H1 (cell line): Measurements from ENCODE around the gene APP. TPM values are rescaled to one million over a fixed set of nuclear protein-coding genes. Genes with fewer than 3 reads are reported as not detected.
A peak's percentile ranks its signal among the peaks of the same experiment; 100 is the strongest.

Experiments used
- CTCF ChIA-PET: fragments of 300-600 bp; sonication (Branson Sonifier 250); formaldehyde crosslinking; loops from one replicate; lab custom pipeline; 2021; ENCODE audit not compliant: partially characterized antibody; lab: Charles Lee
- POLR2A ChIA-PET: fragments of 300-600 bp; sonication (Branson Sonifier 250); formaldehyde crosslinking; loops from one replicate; lab custom pipeline; 2021; ENCODE audit warnings: inconsistent platforms; ENCODE audit not compliant: partially characterized antibody; lab: Charles Lee
- DNase-seq, 2 experiments: peaks; one replicate each; pipeline versions ENCODE4 v3.0.0 to v3.0.0-alpha.2; 2010 to 2022; ENCODE audit warnings: low spot score in 2 of 2, low read depth in 1 of 2, mixed read lengths in 1 of 2
- FAIRE-seq: peaks from 2 replicates; lab custom pipeline; 2011; peaks lifted over from hg19 to GRCh38; lab: Jason Lieb, UNC
- H2AFZ ChIP-seq: 2 replicates; pipeline ENCODE4 v1.8.1; 2012; ENCODE audit warnings: low read length, inconsistent platforms
- H2AK5ac ChIP-seq: 2 replicates; pipeline ENCODE4 v1.6.1; 2013; ENCODE audit warnings: low read depth, low read length
- H2BK120ac ChIP-seq: replicated peaks from 2 replicates; pipeline ENCODE3; 2013; ENCODE audit warnings: low read depth, low read length, inconsistent platforms
- H2BK12ac ChIP-seq: 2 replicates; pipeline ENCODE4 v1.6.1; 2013; ENCODE audit warnings: low read depth, low read length
- H2BK15ac ChIP-seq: 2 replicates; pipeline ENCODE4 v1.6.1; 2013; ENCODE audit warnings: low read length
- H2BK20ac ChIP-seq: 2 replicates; pipeline ENCODE4 v1.6.1; 2013; ENCODE audit warnings: low read length
- H2BK5ac ChIP-seq: 2 replicates; pipeline ENCODE4 v1.6.1; 2013; ENCODE audit warnings: low read depth, low read length
- H3K14ac ChIP-seq: 2 replicates; pipeline ENCODE4 v1.6.1; 2013; ENCODE audit warnings: inconsistent platforms; ENCODE audit not compliant: insufficient read length
- H3K18ac ChIP-seq: 2 replicates; pipeline ENCODE4 v1.6.1; 2013; ENCODE audit warnings: low read length; ENCODE audit errors: extremely low read depth
- H3K23ac ChIP-seq: 2 replicates; pipeline ENCODE4 v1.6.1; 2013; ENCODE audit warnings: inconsistent platforms; ENCODE audit not compliant: insufficient read length
- H3K23me2 ChIP-seq: 2 replicates; pipeline ENCODE4 v1.6.1; 2013; ENCODE audit warnings: low read depth, low read length
- H3K27ac ChIP-seq: 2 replicates; pipeline ENCODE4 v1.6.1; 2011; ENCODE audit warnings: low read depth, low read length, inconsistent platforms
- H3K27me3 ChIP-seq, 4 experiments: replicated peaks in 1 of 4; 1 replicate in 1 of 4; 2 replicates in 3 of 4; pipeline versions ENCODE4 v1.6.1 to v1.8.1; 2011 to 2013; ENCODE audit warnings: low read length in 3 of 4, mild to moderate bottlenecking in 3 of 4, inconsistent platforms in 2 of 4, mixed read lengths in 2 of 4, moderate library complexity in 1 of 4; ENCODE audit not compliant: control insufficient read depth in 3 of 4, insufficient read depth in 3 of 4; ENCODE audit errors: extremely low read depth in 1 of 4
- H3K36me3 ChIP-seq, 4 experiments: 2 replicates each; pipeline versions ENCODE4 v1.6.1 to v1.8.1; 2011 to 2013; ENCODE audit warnings: mild to moderate bottlenecking in 4 of 4, low read length in 3 of 4, moderate library complexity in 2 of 4, control low read depth in 1 of 4, inconsistent platforms in 1 of 4; ENCODE audit not compliant: insufficient read depth in 4 of 4, control insufficient read depth in 2 of 4
- H3K4ac ChIP-seq: replicated peaks from 2 replicates; pipeline ENCODE3; 2013; ENCODE audit warnings: low read length, low read depth, mixed read lengths, inconsistent platforms; ENCODE audit not compliant: insufficient read length
- H3K4me1 ChIP-seq, 4 experiments: replicated peaks in 1 of 4; 1 replicate in 1 of 4; 2 replicates in 3 of 4; pipeline versions ENCODE4 v1.6.1 to v1.8.1; 2011 to 2013; ENCODE audit warnings: low read length in 3 of 4, inconsistent platforms in 2 of 4, mixed read lengths in 1 of 4; ENCODE audit not compliant: insufficient read depth in 4 of 4, control insufficient read depth in 3 of 4
- H3K4me2 ChIP-seq, 2 experiments: 2 replicates each; pipeline versions ENCODE4 v1.6.1 to v1.8.1; 2011 to 2013; ENCODE audit warnings: low read depth in 2 of 2, low read length in 2 of 2, control low read depth in 1 of 2, inconsistent platforms in 1 of 2, mild to moderate bottlenecking in 1 of 2; ENCODE audit not compliant: insufficient read depth in 1 of 2
- H3K4me3 ChIP-seq, 4 experiments: fragments of 200-600, 300-600 bp in 1 of 4; sonication (generic), shearing (Covaris generic), sonication (Bioruptor Twin) in 1 of 4; 2 replicates each; pipeline versions ENCODE4 v1.5.1 to v1.8.1; 2011 to 2016; ENCODE audit warnings: low read length in 4 of 4, low read depth in 3 of 4, control low read depth in 2 of 4, inconsistent platforms in 2 of 4, mild to moderate bottlenecking in 2 of 4, mixed read lengths in 1 of 4, moderate library complexity in 1 of 4; ENCODE audit not compliant: insufficient read depth in 2 of 4; ENCODE audit errors: extremely low read depth in 1 of 4
- H3K56ac ChIP-seq: replicated peaks from 2 replicates; pipeline ENCODE3; 2013; ENCODE audit warnings: low read depth, mild to moderate bottlenecking, mixed read lengths, low read length, inconsistent platforms; ENCODE audit not compliant: insufficient read length
- H3K79me1 ChIP-seq: 2 replicates; pipeline ENCODE4 v1.6.1; 2013; ENCODE audit warnings: low read depth, low read length, control low read depth
- H3K79me2 ChIP-seq, 2 experiments: 2 replicates each; pipeline versions ENCODE4 v1.6.1 to v1.8.1; 2012 to 2013; ENCODE audit warnings: low read length in 2 of 2, mild to moderate bottlenecking in 2 of 2, inconsistent platforms in 1 of 2; ENCODE audit not compliant: insufficient read depth in 2 of 2, control insufficient read depth in 1 of 2
- H3K9ac ChIP-seq, 4 experiments: replicated peaks in 1 of 4; 1 replicate in 1 of 4; 2 replicates in 3 of 4; pipeline versions ENCODE4 v1.6.1 to v1.8.1; 2011 to 2013; ENCODE audit warnings: low read depth in 3 of 4, low read length in 3 of 4, control low read depth in 2 of 4, mild to moderate bottlenecking in 2 of 4, moderate library complexity in 2 of 4, inconsistent platforms in 1 of 4; ENCODE audit errors: extremely low read depth in 1 of 4
- H3K9me3 ChIP-seq, 2 experiments: 2 replicates each; pipeline versions ENCODE4 v1.6.1 to v1.8.1; 2012 to 2013; ENCODE audit warnings: mild to moderate bottlenecking in 2 of 2, moderate library complexity in 2 of 2, control low read depth in 1 of 2, inconsistent platforms in 1 of 2, low read depth in 1 of 2, low read length in 1 of 2, mixed read lengths in 1 of 2; ENCODE audit not compliant: insufficient read depth in 2 of 2
- H4K20me1 ChIP-seq, 2 experiments: replicated peaks in 1 of 2; 2 replicates each; pipeline versions ENCODE3 to v1.8.1; 2011 to 2013; ENCODE audit warnings: inconsistent platforms in 2 of 2, low read length in 2 of 2, mild to moderate bottlenecking in 1 of 2; ENCODE audit not compliant: insufficient read depth in 2 of 2, control insufficient read depth in 1 of 2
- H4K5ac ChIP-seq: 2 replicates; pipeline ENCODE4 v1.6.1; 2013; ENCODE audit warnings: low read length, low read depth, mixed read lengths, inconsistent platforms; ENCODE audit not compliant: insufficient read length
- H4K8ac ChIP-seq: 2 replicates; pipeline ENCODE4 v1.8.0; 2013; ENCODE audit warnings: mild to moderate bottlenecking, moderate library complexity, low read length, inconsistent platforms; ENCODE audit not compliant: insufficient read depth; ENCODE audit errors: extremely low read depth
- H4K91ac ChIP-seq: replicated peaks from 2 replicates; pipeline ENCODE3; 2013; ENCODE audit warnings: low read length, mixed read lengths, inconsistent platforms; ENCODE audit not compliant: insufficient read length
- BRCA1 ChIP-seq: IDR thresholded peaks from 2 replicates; pipeline ENCODE4 v1.6.1; 2012; ENCODE audit warnings: low read depth, low read length, improper control_type of control experiment
- CBX5 ChIP-seq: fragments of 300-800, 300-1000 bp; sonication (generic); IDR thresholded peaks from 2 replicates; pipeline ENCODE4 v1.7.1; 2016; ENCODE audit warnings: antibody characterized with exemption, low read length, low read depth
- HDAC2 ChIP-seq, 2 experiments: fragments of 300-600 bp in 1 of 2; sonication (generic) in 1 of 2; IDR thresholded peaks; 2 replicates each; pipeline ENCODE4 v1.6.1; 2011 to 2012; ENCODE audit warnings: low read depth in 2 of 2, low read length in 2 of 2, mild to moderate bottlenecking in 2 of 2, moderate library complexity in 2 of 2, borderline replicate concordance in 1 of 2, inconsistent platforms in 1 of 2
- NANOG ChIP-seq: IDR thresholded peaks from 2 replicates; pipeline ENCODE4 v1.6.1; 2011; ENCODE audit warnings: low read length, low read depth, mild to moderate bottlenecking, inconsistent platforms; ENCODE audit not compliant: insufficient read depth, poor library complexity, severe bottlenecking
- POLR2AphosphoS5 ChIP-seq: IDR thresholded peaks from 2 replicates; pipeline ENCODE4 v1.6.1; 2011; ENCODE audit warnings: low read depth, low read length
- SIX5 ChIP-seq: IDR thresholded peaks from 2 replicates; pipeline ENCODE4 v1.6.1; 2011; ENCODE audit warnings: mild to moderate bottlenecking, low read depth, low read length
- WGBS, 2 experiments: shearing (Covaris generic) in 1 of 2; methylation state at CpG; one replicate each; pipeline versions ENCODE4 v1.1.6 to v1.1.7; 2013 to 2015; ENCODE audit warnings: low lambda C conversion rate in 2 of 2, mixed read lengths in 2 of 2, inconsistent platforms in 1 of 2, low coverage in 1 of 2, missing lambda C conversion rate in 1 of 2; ENCODE audit not compliant: insufficient replicate concordance in 2 of 2, insufficient coverage in 1 of 2, insufficient read length in 1 of 2; ENCODE audit errors: extremely low coverage in 1 of 2, missing lambda C conversion rate in 1 of 2; 5-methylcytosine and 5-hydroxymethylcytosine counted together
- polyA plus RNA-seq, 7 experiments: library from polyadenylated mRNA; depleted of rRNA in 3 of 7; stranded (reverse) in 5 of 7; unstranded in 2 of 7; fragments of >200 nt in 5 of 7; fragments of 200-250 nt in 2 of 7; gene quantifications; 1 replicate in 5 of 7; 2 replicates in 1 of 7; 4 replicates in 1 of 7; pipeline versions ENCODE4 v1.2.1 to v1.2.3, GENCODE V29; 2011 to 2013; ENCODE audit warnings: missing spikeins in 2 of 7, mixed read lengths in 2 of 7
- total RNA-seq: library from RNA; stranded (reverse); fragmentation: NEBNext Ultra II Directional; extraction: Animal tissue kit (Norgen Biotek cat#: 25700); gene quantifications from 2 replicates; pipeline ENCODE4 v1.2.1, GENCODE V29; 2021

APP gene
- total and polyA plus RNA-seq, 2 of the 8 experiments (the other 6 are each of a cell fraction or from before 2014, with no cell fraction given): 375 to 551 TPM

DNA sequence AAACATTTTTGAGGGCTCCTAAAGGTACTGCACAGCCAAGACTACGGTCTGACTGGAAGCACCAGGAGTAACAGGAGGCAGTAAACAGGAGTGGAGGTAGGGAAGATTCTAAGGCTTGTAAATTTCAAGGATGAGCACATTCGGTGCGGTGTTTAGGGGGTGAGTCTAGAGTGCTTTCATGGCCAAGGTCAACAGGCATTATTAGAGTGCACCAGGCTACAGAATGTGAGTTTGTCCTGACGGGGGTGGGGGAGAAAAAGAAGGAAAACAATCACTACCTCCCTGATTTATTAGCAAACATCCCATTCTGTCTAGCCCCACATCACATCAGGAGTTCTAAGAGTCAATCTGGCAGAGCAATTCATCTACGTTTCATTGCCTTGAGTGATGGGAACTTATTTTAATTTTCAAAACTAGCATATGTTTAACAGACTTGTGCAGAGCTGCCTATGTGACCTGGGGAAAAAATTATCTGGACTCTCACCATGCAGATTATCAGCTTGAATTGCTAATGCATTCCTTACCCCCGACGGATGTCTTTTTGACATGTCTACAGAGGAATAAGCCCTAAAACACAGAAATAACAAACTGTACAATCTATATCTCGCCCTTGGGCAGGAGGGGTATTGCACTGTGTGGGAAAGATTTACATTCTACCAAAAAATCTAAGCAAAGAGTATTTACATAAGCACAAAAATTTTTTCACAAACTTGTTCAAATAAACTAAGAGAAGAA is 45.0 kb downstream of the APP start:
- no peak overlapping the region for H2BK12ac ChIP-seq
- H3K79me2 ChIP-seq: peaks cover 11 to 99% of the 10 kb centered on the region in 2 experiments; a peak in 3 of 4 replicates
- H2BK120ac ChIP-seq: no peak overlapping the region
- peaks cover 25 to 31% of the 10 kb centered on the region in 2 experiments for H4K20me1 ChIP-seq
- peaks cover 3% of the 10 kb centered on the region for H3K79me1 ChIP-seq
- H4K91ac ChIP-seq: no peak overlapping the region
- no peak overlapping the region for H4K8ac ChIP-seq
- H2BK20ac ChIP-seq: no peak overlapping the region
- no peak overlapping the region for H2AFZ ChIP-seq
- H3K4ac ChIP-seq: no peak overlapping the region
- H3K18ac ChIP-seq: no peak overlapping the region
- no peak overlapping the region for H3K4me3 ChIP-seq
- H3K56ac ChIP-seq: no peak overlapping the region
- TF ChIP-seq SIX5 (no peak), BRCA1 (no peak), POLR2AphosphoS5 (no peak), HDAC2 (IDR thresholded peaks at IDR 0.05; ENCODE audit: borderline replicate concordance in 1 of 2, low read depth in 2 of 2, low read length in 2 of 2) (no peak), CBX5 (no peak), NANOG (no peak)
- H2BK15ac ChIP-seq: no peak overlapping the region
- CTCF ChIA-PET: interaction anchor here (0.5 to 0.6 kb wide), 3 partner anchors 17 to 947 kb away, joined by 3 read pairs; no protein-coding TSS in a partner anchor
- no peak overlapping the region for H2AK5ac ChIP-seq
- 71% methylated on average over 8 of the region's 8 CpGs; no CpG with 5 or more reads in 1 of the 2 experiments for WGBS, 2 experiments
- no peak overlapping the region for H4K5ac ChIP-seq
- no peaks in the 10 kb centered on the region for H3K27me3 ChIP-seq
- no peak for DNase-seq
- no peak overlapping the region for H3K23ac ChIP-seq
- POLR2A ChIA-PET: interaction anchor here (1.0 to 1.5 kb wide), 3 partner anchors 8 to 44 kb away, joined by 3 to 6 read pairs (median 3); no protein-coding TSS in a partner anchor
- no peak for FAIRE-seq
- H3K4me2 ChIP-seq: peak overlapping the region; percentile 1 to 44; a peak in 2 of 4 replicates
- no peak overlapping the region for H3K27ac ChIP-seq
- H3K23me2 ChIP-seq: no peaks in the 10 kb centered on the region
- no peaks in the 10 kb centered on the region for H3K9me3 ChIP-seq
- H3K36me3 ChIP-seq: no peaks in the 10 kb centered on the region
- no peak overlapping the region for H2BK5ac ChIP-seq
- no peak overlapping the region for H3K14ac ChIP-seq
- H3K9ac ChIP-seq: no peak overlapping the region; a peak in 1 of 7 replicates
- peaks cover 5 to 31% (median 25%) of the 10 kb centered on the region in 4 experiments; a peak in 6 of 7 replicates for H3K4me1 ChIP-seq
